Epithelial cell of proximal tubule (primary cell): ENCODE measurements around the gene DISP2. TPM values are rescaled to one million over a fixed set of nuclear protein-coding genes. Genes with fewer than 3 reads are reported as not detected.

Experiments
- DNase-seq: peaks from one replicate; pipeline ENCODE4 v3.0.0-alpha.2; 2011; ENCODE audit warnings: low read depth
- H3K4me3 ChIP-seq: 2 replicates; pipeline ENCODE4 v1.5.1; 2011; ENCODE audit warnings: low read depth, mild to moderate bottlenecking, low read length
- CTCF ChIP-seq: conservative IDR thresholded peaks from 2 replicates; pipeline ENCODE4 v1.5.1; 2012; ENCODE audit warnings: low read depth, mild to moderate bottlenecking, low read length
- total RNA-seq: library from RNA; depleted of rRNA; stranded (reverse); fragments of >200 nt; gene quantifications from 2 replicates; pipeline ENCODE4 v1.2.3, GENCODE V29; 2015

The DISP2 gene
- total RNA-seq, 1 donor from 2014 or later, result 0.40 TPM

GRCh38 chr15:40425681-40426080 lies 67.7 kb downstream of the DISP2 start:
- no peak overlapping the region for H3K4me3 ChIP-seq
- DNase-seq, result no peak
- TF ChIP-seq CTCF, result no peak

- TF ChIP-seq CTCF, result no peak
- no peak overlapping the region for H3K4me3 ChIP-seq
- no peak for DNase-seq
Measured at GRCh38 chr15:40427188-40427587, 69.2 kb downstream of the DISP2 start.

GRCh38 chr15:40428185-40428584 lies 70.2 kb downstream of the DISP2 start:
- H3K4me3 ChIP-seq, result no peak overlapping the region
- TF ChIP-seq CTCF, result no peak
- DNase-seq, result no peak

Other genes with a start within 250 kb of the DISP2 start
- 4.6 and 33.1 TPM in 2 replicates for gene BMF, start 249.3 kb upstream of the DISP2 start, total RNA-seq
- gene BUB1B, start 197.2 kb upstream of the DISP2 start, total RNA-seq, result 59.8 and 86.4 TPM in 2 replicates
- gene PAK6, start 119.2 kb upstream of the DISP2 start, total RNA-seq, result 4.5 and 7.1 TPM in 2 replicates
- 0.22 TPM in 1 of 2 replicates, not detected in the other for gene ANKRD63, start 75.2 kb upstream of the DISP2 start, total RNA-seq
- gene PLCB2, start 50.3 kb upstream of the DISP2 start, total RNA-seq, result 0.81 and 1.2 TPM in 2 replicates
- gene INAFM2, start 34.5 kb upstream of the DISP2 start, total RNA-seq, result 15.3 and 17.3 TPM in 2 replicates
- gene CCDC9B, start 17.3 kb upstream of the DISP2 start, total RNA-seq, result 4.6 and 10.7 TPM in 2 replicates
- gene PHGR1, start 7.2 kb upstream of the DISP2 start, total RNA-seq, result not detected in 2 replicates
- 54.7 and 107 TPM in 2 replicates for gene KNSTRN, start 24.5 kb downstream of the DISP2 start, total RNA-seq
- 34.4 and 41.2 TPM in 2 replicates for gene IVD, start 47.6 kb downstream of the DISP2 start, total RNA-seq
- gene BAHD1, start 82.7 kb downstream of the DISP2 start, total RNA-seq, result 14.0 and 15.7 TPM in 2 replicates
- 14.4 and 20.0 TPM in 2 replicates for gene CHST14, start 112.8 kb downstream of the DISP2 start, total RNA-seq
- gene CCDC32, start 206.8 kb downstream of the DISP2 start, total RNA-seq, result 19.7 and 32.8 TPM in 2 replicates
- gene RPUSD2, start 211.1 kb downstream of the DISP2 start, total RNA-seq, result 10.1 and 17.9 TPM in 2 replicates
- gene KNL1, start 236.0 kb downstream of the DISP2 start, total RNA-seq, result 23.9 and 31.3 TPM in 2 replicates